Cardiac atrium fibroblast (primary cell): ENCODE data around the gene CNPPD1. TPM values are rescaled to one million over a fixed set of nuclear protein-coding genes. Genes with fewer than 3 reads are reported as not detected.

ENCODE experiments used
- total RNA-seq: library from RNA; depleted of rRNA; stranded (reverse); fragments of >200 nt; gene quantifications from 2 replicates; pipeline ENCODE4 v1.2.3, GENCODE V29; 2015

CNPPD1 gene
- total RNA-seq, result 16.1 and 32.9 TPM in 2 replicates

DNA sequence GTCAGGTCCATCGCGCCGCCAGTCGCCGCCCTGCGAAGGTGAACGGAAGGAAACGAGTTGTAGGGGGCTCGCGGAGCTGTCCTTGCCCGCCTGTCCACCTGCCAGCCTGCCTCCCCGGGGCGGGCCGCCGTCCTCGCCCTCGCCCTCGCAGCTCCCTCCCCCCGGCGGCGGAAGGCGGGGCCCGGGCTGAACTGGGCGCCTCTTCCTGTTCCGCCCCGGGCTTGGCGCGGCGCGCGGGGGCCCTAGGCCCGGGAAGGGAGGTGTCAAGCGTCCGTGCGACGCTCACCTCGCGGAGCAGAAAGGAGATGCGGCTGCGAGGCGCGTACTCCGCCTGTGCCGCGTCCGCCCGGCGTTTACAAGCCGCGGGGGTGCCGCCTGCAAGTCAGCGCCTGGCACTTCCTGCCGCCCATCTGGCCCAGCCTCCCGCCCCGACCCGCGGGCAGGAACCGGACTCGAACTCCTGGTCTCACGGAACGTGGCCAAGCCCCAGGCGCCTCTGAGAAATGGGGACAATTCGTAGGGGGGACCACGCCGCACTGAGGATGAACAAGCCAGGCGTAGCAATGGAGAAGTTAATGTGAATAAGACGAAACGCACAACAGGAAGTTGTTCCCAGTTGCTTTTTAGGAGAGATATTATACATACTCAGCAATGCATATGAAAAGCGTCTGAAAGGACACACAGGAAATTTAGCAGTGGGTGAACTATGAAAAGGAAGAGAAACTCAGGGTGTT is at the start of gene CNPPD1:
Gene CNPPD1 (minus strand): TSS at position 108 of the 734 bp plus-strand sequence. CDS start 97 bp downstream, at position 11.

DNA sequence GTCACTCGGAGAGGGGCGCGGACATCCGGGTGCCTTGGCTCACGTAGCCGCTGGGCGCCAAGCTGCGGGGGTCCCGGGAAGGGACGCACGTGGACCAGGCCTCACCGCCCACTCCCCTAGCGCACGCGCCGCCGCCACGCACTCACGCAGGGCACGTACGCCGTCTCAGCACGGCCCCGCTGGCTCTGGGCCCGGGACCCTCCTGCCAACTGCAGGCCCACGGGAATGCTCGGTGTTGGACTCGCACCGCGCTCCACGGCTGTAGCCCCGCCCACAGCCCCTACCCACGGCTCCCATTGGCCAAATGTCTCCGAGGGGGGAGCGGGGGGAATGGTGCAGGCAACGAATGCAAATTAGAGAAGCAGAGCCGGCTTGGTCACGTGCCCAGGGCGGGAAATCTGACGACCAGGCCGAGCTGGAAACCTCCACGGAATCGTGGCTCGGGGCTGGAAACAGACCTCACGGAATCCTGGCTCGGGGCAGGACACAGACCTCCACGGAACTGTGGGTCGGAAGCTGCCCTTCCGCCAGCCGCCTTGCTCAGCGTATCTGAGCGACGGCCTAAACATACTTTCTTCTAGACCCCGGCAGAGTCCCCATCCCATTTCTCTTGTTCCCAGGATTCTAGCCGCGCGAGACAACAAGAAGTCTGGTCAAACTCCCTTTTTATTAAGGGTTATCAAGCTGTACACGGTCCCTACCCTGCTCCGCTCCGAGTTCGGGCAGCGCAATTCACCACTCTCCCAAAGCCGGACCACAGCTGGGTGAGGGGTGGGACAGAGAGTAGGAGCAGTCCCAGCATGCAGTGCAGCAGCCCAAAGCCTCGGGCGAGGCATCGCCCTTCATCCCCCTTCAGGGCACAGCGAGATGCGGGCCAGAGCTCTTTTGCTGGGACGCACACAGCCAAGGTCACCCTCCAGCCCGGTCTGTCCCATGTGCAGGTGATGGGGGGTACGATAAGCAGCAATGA is 42.3 kb upstream of the CNPPD1 start, which contains the start of gene ABCB6:
Gene ABCB6 (minus strand): TSS at position 227 of the 970 bp plus-strand sequence. CDS start 285 bp downstream, outside the sequence.

DNA sequence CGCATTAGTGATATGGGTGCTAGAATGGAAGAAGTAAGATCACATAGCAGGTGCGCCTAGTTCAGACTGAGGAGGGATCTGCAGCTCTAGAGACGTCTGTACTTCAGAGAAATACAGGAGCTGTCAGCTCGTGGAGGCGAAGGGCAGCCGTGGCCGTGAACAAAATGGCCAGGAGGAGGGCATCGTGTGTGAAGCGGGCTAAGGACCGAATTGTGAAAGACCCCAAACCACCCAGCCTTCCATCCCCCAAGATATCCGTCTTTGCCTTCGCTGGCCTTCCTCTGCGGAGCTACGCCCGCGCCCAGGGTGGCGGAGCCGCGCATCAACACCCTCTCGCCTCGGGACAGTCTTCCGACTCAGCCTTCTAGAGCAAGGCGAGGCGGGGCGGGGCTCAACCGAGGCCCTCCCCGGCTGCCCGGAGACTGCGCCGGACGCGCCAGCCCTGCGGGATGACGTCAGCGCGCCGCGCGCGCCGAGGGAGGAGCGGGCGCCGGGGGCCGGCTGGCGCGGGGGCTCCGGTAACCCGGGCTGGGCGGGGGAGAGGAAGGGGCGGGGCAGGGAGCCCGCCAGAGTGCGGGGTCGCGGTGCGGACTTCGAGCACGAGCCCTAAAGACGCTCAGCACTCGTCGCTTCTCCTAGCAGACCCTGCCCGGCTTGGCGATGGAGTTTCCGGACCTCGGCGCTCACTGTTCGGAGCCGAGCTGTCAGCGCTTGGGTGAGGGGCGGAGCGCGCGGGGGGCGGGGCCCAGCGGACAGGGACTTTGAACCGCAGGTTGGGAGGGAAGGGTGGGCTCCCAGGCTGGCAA is 29.8 kb upstream of the CNPPD1 start, which contains the start of gene ZFAND2B:
Gene ZFAND2B (plus strand): TSS at position 455 of the 806 bp plus-strand sequence. CDS start 206 bp downstream, at position 661.

DNA sequence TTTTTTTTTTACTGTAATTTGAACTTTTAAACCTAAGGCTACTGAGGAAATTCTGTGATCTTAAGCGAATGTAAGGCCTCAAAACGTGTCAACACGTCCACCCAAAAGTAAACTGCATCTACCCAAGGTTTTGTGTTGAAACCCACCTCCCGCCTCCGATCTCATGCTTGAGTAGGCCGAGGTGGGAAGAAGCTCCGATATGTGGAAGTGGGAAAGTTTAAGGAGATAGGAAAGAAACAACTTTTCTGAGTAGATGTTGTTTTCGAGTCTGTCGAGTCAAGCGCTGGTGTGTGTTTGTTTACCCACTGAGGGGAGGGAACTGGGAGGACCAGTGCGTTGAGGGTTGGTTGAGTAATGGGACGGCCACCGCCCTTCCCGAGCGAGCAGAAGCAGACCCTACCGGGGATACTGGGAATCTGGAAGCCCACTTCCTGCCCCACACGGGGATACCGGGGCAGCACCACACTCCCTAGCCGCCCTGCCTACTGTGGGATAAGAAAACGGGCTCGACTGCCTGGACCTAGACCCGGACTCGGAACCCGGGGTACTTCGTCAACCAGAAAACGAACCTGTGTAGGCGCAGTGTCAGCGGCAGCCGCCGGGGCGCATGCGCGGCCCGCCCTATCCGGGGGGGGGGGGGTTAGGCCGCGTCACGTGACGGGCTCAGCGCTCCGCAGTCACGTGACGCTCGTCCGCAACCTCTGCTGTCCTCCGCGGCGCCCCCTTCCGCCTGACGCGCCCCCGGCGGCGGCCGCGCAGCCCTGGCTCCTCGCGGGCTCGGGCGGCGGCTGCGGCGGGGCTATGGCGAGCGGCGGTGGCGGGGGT is 1.0 kb upstream of the CNPPD1 start, which contains the start of gene RETREG2:
Gene RETREG2 (plus strand): TSS at position 724 of the 825 bp plus-strand sequence. CDS start 78 bp downstream, at position 802.

DNA sequence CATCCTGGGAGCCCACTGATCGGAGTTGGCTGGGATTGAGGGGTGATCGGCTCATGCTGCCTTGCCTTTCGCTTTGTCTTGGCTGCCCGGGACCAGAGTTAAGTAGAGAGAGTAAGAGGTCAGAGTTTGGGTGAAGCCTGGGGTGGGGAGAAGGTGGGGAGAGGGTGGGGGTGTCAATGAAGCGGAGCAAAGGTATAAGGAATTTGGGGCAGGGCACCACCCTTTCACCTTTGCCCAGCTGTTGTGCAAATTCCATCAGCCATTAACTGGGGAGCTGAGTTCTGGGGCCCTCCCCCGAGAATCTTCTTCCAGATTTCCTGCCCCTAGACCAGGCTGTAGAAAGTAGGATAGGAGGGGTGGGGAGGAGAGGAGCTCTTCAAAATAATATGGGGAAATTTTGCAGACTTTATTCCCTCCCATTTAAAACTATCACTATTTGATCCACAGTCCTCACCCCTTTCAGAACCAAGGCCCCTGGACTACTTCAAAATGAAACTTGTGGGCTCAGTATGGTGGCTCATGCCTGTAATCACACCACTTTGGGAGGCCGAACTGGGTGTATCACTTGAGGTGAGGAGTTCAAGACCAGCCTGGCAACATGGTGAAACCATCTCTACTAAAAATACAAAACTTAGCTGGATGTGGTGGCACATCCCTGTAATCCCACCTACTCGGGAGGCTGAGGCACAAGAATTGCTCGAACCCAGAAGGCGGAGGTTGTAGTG is 6.6 kb downstream of the CNPPD1 start, which contains the start of gene SLC23A3:
Gene SLC23A3 (minus strand): TSS at position 100 of the 725 bp plus-strand sequence. CDS start 45 bp downstream, at position 55.

DNA sequence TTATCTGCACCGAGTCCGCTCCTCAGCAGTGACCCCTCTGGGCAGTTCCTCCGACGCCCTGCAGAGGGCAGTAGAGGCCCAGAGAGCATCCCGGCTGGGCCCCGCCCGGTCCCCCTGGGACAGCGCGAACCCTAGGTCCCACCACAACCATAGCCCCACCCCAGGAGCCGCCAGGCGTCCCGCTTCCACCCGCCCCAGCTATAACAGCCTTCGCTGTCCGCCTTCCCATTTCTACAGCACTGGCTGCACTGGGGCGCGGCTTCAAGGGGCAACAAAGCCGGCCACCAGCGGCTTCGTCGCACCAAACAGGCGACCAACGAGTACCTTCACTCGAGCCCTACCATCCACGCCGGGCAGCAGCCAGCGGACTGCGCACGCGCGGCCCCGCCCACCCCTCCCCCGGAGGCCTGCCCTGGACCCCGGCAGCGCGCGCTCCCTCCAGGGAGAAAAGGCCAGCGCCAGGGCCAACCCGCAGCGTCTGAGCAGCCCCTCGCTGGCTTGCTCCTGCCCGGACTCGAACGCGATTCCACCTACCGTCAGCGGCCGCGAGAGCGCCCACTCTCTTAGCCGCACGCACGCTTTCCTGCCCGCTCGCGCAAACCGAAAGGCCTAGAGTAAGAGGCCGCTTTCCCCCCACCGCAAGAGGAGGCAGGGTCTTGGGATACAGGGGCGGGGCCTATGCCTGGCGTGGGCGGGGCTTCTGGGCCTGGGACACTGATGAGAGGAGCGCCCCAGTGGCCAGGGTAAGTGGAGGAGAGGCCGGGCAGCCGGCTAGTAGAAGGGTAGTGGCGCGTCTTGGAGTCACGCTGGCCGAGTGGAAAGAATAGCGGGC is 16.3 kb downstream of the CNPPD1 start, which contains the start of gene NHEJ1:
Gene NHEJ1 (minus strand): TSS at position 630 of the 832 bp plus-strand sequence. CDS start 2,453 bp downstream, outside the sequence.

Other genes with a start within 250 kb of the CNPPD1 start
- not detected in 2 replicates for gene CDK5R2, start 217.3 kb downstream of the CNPPD1 start, total RNA-seq
- gene FEV, start 191.7 kb downstream of the CNPPD1 start, total RNA-seq, result not detected in 2 replicates
- not detected in 2 replicates for gene CRYBA2, start 183.5 kb downstream of the CNPPD1 start, total RNA-seq
- gene CFAP65, start 135.4 kb downstream of the CNPPD1 start, total RNA-seq, result not detected in 2 replicates
- under 0.01 TPM in 1 of 2 replicates, not detected in the other for gene IHH, start 116.0 kb downstream of the CNPPD1 start, total RNA-seq
- gene NHEJ1, start 16.1 kb downstream of the CNPPD1 start, total RNA-seq, result 13.5 and 21.2 TPM in 2 replicates
- gene SLC23A3, start 6.9 kb downstream of the CNPPD1 start, total RNA-seq, result 0.16 TPM in 1 of 2 replicates, not detected in the other
- 49.9 and 67.9 TPM in 2 replicates for gene RETREG2, start 1.4 kb upstream of the CNPPD1 start, total RNA-seq
- gene ZFAND2B, start 29.9 kb upstream of the CNPPD1 start, total RNA-seq, result 17.0 and 32.6 TPM in 2 replicates
- 39.9 and 46.0 TPM in 2 replicates for gene ABCB6, start 42.0 kb upstream of the CNPPD1 start, total RNA-seq
- gene ATG9A, start 52.7 kb upstream of the CNPPD1 start, total RNA-seq, result 57.6 and 109 TPM in 2 replicates
- 45.8 and 58.7 TPM in 2 replicates for gene ANKZF1, start 52.9 kb upstream of the CNPPD1 start, total RNA-seq
- 4.7 and 14.8 TPM in 2 replicates for gene GLB1L, start 68.5 kb upstream of the CNPPD1 start, total RNA-seq
- 11.2 and 17.3 TPM in 2 replicates for gene STK16, start 68.6 kb upstream of the CNPPD1 start, total RNA-seq
- gene TUBA4B, start 76.3 kb upstream of the CNPPD1 start, total RNA-seq, result not detected in 2 replicates
- 16.4 and 39.2 TPM in 2 replicates for gene TUBA4A, start 77.0 kb upstream of the CNPPD1 start, total RNA-seq
- 32.9 and 35.3 TPM in 2 replicates for gene DNAJB2, start 102.4 kb upstream of the CNPPD1 start, total RNA-seq
- gene PTPRN, start 132.5 kb upstream of the CNPPD1 start, total RNA-seq, result 0.36 and 1.9 TPM in 2 replicates
- not detected in 2 replicates for gene RESP18, start 155.8 kb upstream of the CNPPD1 start, total RNA-seq
- 78.3 and 89.3 TPM in 2 replicates for gene DNPEP, start 211.0 kb upstream of the CNPPD1 start, total RNA-seq
- 0.32 TPM in 1 of 2 replicates, not detected in the other for gene DES, start 241.5 kb upstream of the CNPPD1 start, total RNA-seq